Measurements from ENCODE around the gene PRICKLE1. TPM values are rescaled to one million over a fixed set of nuclear protein-coding genes. Genes with fewer than 3 reads are reported as not detected.
A peak's percentile ranks its signal among the peaks of the same experiment; 100 is the strongest.

PRICKLE1 gene
- total RNA-seq, 1 donor = 15.6 TPM

DNA sequence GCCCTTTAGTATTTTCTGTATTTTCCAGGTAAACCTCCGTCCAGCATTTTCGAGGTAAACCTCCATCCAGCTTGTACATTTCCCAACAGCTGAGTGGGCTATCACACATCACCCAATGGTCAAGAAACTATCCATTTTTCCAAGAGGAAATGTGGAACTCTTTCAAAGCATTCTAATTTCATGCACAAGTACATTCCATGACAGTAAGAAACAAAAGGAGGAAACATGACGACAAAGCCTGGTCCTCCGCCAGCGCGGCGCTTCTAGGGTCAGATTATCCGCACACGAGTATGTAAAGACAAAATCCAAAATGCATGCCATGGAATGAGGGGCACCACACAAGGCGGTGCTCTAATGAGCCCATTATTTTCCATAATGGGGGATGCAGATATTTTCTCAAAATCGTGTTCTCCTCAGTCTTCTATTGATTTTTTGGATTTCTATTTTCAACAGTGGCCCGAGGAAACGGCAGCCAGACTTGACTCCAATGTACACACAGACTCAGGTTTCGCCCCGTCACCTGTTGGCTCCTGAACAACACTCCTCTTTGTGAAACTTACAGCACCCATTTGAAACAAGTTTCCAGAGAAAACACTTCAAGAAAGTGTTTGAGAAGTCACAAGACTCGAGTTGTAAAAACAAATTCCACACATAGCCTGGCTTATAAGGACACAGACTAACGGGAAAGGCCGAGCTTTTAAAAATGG is 107.4 kb downstream of the PRICKLE1 start:
- peak; percentile 75 for DNase-seq (ENCODE audit: low read depth)

DNA sequence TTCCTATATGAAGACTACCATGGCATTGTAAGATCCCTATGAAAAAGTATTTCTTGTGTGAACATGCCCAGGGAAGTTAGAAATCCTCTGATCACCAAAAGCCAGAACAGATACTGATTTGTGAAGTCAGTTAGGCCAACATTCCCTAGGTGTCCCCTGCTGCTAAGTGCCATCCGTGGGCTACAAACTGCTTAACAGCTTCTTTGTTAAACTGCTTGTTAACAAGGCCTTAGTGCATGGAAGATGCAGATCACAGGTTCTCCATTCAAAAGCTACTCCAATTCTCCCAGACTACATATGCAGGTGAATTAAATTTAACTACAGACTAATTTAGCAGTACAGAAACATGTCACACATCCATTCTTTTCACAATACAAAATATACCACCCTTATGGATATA is 108.2 kb downstream of the PRICKLE1 start:
- DNase-seq (ENCODE audit: low read depth) = no peak
- peak overlapping the region; percentile 16 for H3K4me3 ChIP-seq (ENCODE audit: low read depth, low read length)
- TF ChIP-seq, protein P1, sequence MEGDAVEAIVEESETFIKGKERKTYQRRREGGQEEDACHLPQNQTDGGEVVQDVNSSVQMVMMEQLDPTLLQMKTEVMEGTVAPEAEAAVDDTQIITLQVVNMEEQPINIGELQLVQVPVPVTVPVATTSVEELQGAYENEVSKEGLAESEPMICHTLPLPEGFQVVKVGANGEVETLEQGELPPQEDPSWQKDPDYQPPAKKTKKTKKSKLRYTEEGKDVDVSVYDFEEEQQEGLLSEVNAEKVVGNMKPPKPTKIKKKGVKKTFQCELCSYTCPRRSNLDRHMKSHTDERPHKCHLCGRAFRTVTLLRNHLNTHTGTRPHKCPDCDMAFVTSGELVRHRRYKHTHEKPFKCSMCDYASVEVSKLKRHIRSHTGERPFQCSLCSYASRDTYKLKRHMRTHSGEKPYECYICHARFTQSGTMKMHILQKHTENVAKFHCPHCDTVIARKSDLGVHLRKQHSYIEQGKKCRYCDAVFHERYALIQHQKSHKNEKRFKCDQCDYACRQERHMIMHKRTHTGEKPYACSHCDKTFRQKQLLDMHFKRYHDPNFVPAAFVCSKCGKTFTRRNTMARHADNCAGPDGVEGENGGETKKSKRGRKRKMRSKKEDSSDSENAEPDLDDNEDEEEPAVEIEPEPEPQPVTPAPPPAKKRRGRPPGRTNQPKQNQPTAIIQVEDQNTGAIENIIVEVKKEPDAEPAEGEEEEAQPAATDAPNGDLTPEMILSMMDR (IDR thresholded peaks at IDR 0.05; ENCODE audit: insufficient read depth, low read length) = no peak

More for the DNA sequence above, 107.4 kb downstream of the PRICKLE1 start:
- TF ChIP-seq, protein P1 (IDR thresholded peaks at IDR 0.05; ENCODE audit: insufficient read depth, low read length) = no peak
- H3K4me3 ChIP-seq (ENCODE audit: low read depth, low read length) = peak overlapping the region; percentile 85

DNA sequence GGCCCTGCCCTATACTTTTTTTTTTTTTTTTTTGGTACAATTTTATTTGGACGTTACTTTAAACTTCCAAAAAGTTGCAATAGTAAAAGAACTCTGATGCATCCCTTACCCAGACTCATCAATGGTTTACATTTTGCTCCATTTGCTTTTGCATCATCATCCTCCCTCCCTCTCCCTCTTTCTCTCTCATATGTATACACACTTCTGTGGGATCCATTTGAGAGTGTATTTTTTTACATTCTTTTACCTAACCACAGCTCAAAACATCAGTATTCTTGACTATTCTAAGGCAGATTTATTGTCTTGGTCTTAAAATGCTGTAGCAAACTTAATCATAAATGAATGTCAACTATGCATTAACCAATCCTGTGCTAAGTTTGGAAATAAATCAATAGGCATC is 111.6 kb downstream of the PRICKLE1 start:
- H3K4me3 ChIP-seq (ENCODE audit: low read depth, low read length) = no peak overlapping the region
- no peak for DNase-seq (ENCODE audit: low read depth)
- TF ChIP-seq, protein P1 (IDR thresholded peaks at IDR 0.05; ENCODE audit: insufficient read depth, low read length) = no peak

DNA sequence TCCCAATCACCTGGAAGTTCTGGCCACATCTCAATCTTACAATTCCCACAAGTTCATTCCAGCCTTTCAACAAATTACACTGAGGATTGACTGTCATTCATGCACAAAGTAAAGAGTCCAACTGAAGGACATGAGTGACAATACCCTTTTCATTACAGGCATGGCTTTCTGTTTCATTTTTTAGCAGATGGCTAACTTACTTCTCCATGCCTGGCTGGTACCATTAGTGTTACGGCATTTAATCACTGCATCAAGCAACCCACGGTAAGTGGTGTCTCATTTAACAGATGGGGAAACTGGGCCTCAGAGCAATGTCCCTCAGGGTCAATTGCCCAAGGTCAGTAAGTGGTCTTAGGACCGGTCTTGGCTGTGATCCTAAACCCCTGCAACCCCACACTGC is 114.4 kb downstream of the PRICKLE1 start:
- TF ChIP-seq, protein P1 (IDR thresholded peaks at IDR 0.05; ENCODE audit: insufficient read depth, low read length) = no peak
- H3K4me3 ChIP-seq (ENCODE audit: low read depth, low read length) = no peak overlapping the region
- DNase-seq (ENCODE audit: low read depth) = no peak

DNA sequence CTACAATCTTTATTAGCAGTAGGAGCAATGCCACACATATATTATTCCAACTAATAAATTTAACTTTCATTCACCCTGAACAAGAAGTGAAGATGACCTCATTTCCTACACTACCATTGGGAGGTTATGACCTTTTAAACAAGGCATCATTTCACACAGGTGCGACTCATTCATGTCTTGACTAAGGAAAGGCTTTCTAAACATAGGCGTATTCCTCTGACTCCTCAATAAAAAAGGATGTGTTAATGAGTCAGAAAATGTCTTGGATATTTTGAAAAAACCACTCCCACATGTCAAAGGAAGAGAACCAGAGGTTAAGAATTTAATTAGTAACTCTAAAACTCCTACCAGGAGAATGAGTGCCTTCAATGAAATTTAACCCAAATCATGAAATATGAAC is 115.2 kb downstream of the PRICKLE1 start:
- peak; percentile 52 for DNase-seq (ENCODE audit: low read depth)
- TF ChIP-seq, protein P1 (IDR thresholded peaks at IDR 0.05; ENCODE audit: insufficient read depth, low read length) = no peak
- no peak overlapping the region for H3K4me3 ChIP-seq (ENCODE audit: low read depth, low read length)

DNA sequence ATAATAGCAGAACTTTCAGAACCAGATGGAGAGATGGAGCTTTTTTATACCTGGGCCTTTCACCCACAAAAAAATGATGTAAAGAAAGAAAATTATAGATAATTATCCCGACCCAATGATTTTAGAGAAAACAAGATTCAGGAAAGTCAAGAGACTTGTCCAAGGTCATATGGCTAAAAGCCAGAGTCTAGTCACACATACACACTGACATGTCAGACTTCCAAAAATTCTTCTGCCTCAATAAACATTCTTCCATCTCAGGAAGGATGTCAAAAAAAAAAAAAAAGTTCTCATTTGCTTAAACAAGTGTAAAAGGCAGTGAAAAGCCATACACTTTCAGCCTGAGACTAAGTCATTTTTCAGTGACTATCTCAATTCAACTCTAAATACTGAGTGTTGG is 116.0 kb downstream of the PRICKLE1 start:
- no peak overlapping the region for H3K4me3 ChIP-seq (ENCODE audit: low read depth, low read length)
- DNase-seq (ENCODE audit: low read depth) = no peak
- TF ChIP-seq, protein P1 (IDR thresholded peaks at IDR 0.05; ENCODE audit: insufficient read depth, low read length) = no peak

DNA sequence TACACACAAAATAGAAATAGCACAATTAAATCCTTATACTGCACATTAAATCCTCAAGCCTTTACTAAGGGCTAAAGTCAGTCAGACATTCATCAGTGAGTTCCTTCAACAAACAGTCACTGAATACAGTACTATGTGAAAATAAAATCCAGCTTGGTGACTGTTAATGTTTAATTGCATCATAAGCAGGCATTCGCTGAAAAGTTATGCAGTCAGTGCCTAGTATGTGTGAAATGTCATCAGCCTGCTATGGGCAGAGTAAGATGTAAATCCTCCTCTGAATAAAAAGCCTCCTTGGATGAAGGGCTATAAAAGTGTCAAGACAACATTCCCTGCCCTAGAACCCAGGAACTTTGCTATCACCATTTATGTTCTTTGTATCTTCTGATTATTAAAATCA is 116.4 kb downstream of the PRICKLE1 start:
- no peak overlapping the region for H3K4me3 ChIP-seq (ENCODE audit: low read depth, low read length)
- TF ChIP-seq, protein P1 (IDR thresholded peaks at IDR 0.05; ENCODE audit: insufficient read depth, low read length) = no peak
- DNase-seq (ENCODE audit: low read depth) = peak; percentile 70
